CD4-positive, alpha-beta T cell treated with Interleukin-12 subunit alpha and Interleukin-12 subunit beta, for 1 hour (primary cell): ENCODE data around the gene PIH1D1.

Experiments
- DNase-seq: peaks from one replicate; pipeline ENCODE4 v3.0.0-alpha.2; 2020

The PIH1D1 gene

GRCh38 chr19:49415102-49415809 lies 36.4 kb downstream of the PIH1D1 start:
- no peak for DNase-seq

GRCh38 chr19:49414256-49414655 lies 37.4 kb downstream of the PIH1D1 start:
- no peak for DNase-seq

- no peak for DNase-seq
These were observed 38.3 kb downstream of the PIH1D1 start for GRCh38 chr19:49413348-49413747.

- no peak for DNase-seq
These were observed 39.8 kb downstream of the PIH1D1 start for GRCh38 chr19:49411681-49412326.

- peak; percentile 41 for DNase-seq
These were observed 42.1 kb downstream of the PIH1D1 start for GRCh38 chr19:49409441-49410029.

- DNase-seq, result no peak
These were observed 42.7 kb downstream of the PIH1D1 start for GRCh38 chr19:49408816-49409440.

GRCh38 chr19:49407482-49408015 lies 44.1 kb downstream of the PIH1D1 start:
- no peak for DNase-seq

- DNase-seq, result no peak
These were observed 44.5 kb downstream of the PIH1D1 start for GRCh38 chr19:49407079-49407478.

- no peak for DNase-seq
These were observed 48.0 kb downstream of the PIH1D1 start for GRCh38 chr19:49403404-49404187.

- no peak for DNase-seq
These were observed 51.6 kb downstream of the PIH1D1 start for GRCh38 chr19:49400029-49400428.

- no peak for DNase-seq
These were observed 52.7 kb downstream of the PIH1D1 start for GRCh38 chr19:49398931-49399330.

GRCh38 chr19:49398001-49398615 lies 53.5 kb downstream of the PIH1D1 start:
- DNase-seq, result no peak

- DNase-seq, result no peak
These were observed 54.7 kb downstream of the PIH1D1 start for GRCh38 chr19:49396738-49397505.
